ENCODE results near the gene PATZ1. TPM values are rescaled to one million over a fixed set of nuclear protein-coding genes. Genes with fewer than 3 reads are reported as not detected.
A peak's percentile ranks its signal among the peaks of the same experiment; 100 is the strongest.

PATZ1 gene
- total RNA-seq, 1 experiment from 2014 or later, result 58.5 TPM

DNA sequence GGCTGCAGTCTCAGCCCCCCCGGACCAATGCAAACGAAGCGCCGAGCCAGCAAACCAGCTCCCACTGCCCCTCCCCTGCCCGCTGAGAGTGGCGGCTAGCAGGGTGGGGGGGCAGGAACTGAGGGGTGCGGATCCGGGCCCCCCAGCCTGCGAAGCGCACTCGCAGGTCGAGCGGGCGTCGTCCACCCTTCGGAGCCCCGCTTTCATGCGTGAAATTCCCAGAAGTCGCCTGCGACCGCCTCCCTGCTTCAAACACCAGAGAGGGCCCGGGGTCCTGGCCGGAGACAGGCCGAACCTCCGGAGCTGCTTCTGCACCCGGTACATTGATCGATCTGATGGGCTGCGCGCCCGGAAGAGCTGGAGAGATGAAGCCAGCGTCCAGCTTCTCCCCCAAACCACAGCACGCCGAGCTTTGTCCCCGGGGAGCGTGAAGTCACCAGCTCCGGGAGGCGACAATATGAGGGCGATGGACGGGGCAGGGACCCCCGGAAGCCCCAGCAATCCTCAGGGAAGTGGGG, 646 bp upstream of the PATZ1 start:
- Histone ChIP-seq H3K4me1 (ENCODE audit: insufficient read depth, low read length, poor library complexity, severe bottlenecking) (peaks cover 32% of the 10 kb centered on the region), H3K36me3 (ENCODE audit: insufficient read depth, low read length, poor library complexity, severe bottlenecking) (peaks cover 10% of the 10 kb centered on the region), H3K4me3 (ENCODE audit: low read depth, low read length, poor library complexity, severe bottlenecking) (peak overlapping the region; percentile 64), H3K9me3 (ENCODE audit: low read depth, low read length, poor library complexity, severe bottlenecking) (no peaks in the 10 kb centered on the region), H3K27ac (ENCODE audit: low read depth, low read length, poor library complexity, severe bottlenecking) (peak overlapping the region; percentile 90), H3K27me3 (replicated peaks; ENCODE audit: insufficient read depth, low read depth, low read length, poor library complexity) (no peaks in the 10 kb centered on the region)
- intact Hi-C loops (cut with micrococcal nuclease; ENCODE audit: unreplicated experiment), result loop anchor here (1.0 kb wide), 1 partner anchor 53 kb away; the partner anchor contains the start of gene DRG1
- TF ChIP-seq, protein P1, sequence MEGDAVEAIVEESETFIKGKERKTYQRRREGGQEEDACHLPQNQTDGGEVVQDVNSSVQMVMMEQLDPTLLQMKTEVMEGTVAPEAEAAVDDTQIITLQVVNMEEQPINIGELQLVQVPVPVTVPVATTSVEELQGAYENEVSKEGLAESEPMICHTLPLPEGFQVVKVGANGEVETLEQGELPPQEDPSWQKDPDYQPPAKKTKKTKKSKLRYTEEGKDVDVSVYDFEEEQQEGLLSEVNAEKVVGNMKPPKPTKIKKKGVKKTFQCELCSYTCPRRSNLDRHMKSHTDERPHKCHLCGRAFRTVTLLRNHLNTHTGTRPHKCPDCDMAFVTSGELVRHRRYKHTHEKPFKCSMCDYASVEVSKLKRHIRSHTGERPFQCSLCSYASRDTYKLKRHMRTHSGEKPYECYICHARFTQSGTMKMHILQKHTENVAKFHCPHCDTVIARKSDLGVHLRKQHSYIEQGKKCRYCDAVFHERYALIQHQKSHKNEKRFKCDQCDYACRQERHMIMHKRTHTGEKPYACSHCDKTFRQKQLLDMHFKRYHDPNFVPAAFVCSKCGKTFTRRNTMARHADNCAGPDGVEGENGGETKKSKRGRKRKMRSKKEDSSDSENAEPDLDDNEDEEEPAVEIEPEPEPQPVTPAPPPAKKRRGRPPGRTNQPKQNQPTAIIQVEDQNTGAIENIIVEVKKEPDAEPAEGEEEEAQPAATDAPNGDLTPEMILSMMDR (conservative IDR thresholded peaks at IDR 0.05; ENCODE audit: low read depth, low read length), result no peak
- no peak for TF ChIP-seq EZH2 (IDR thresholded peaks at IDR 0.05; ENCODE audit: borderline replicate concordance, low read depth, low read length, poor library complexity, severe bottlenecking)
- peak; percentile 69 for DNase-seq (ENCODE audit: low spot score)
- ChIA-PET POLR2A (ENCODE audit: low non-redundant PET) (interaction anchor here (1.3 kb wide), 1 partner anchor 56 kb away, joined by 4 read pairs; no protein-coding TSS in a partner anchor), CTCF (no interaction called here)
- BruUV-seq (replicated peaks), result no TSS peak

GRCh38 chr22:31345331-31346254, 553 bp downstream of the PATZ1 start:
- ChIA-PET POLR2A (ENCODE audit: low non-redundant PET) (interaction anchor here (0.6 to 1.3 kb wide), 2 partner anchors 54 to 55 kb away, joined by 4 read pairs; partner anchors contain the start of gene DRG1), CTCF (interaction anchor here (0.6 kb wide), 1 partner anchor 471 kb away, joined by 8 read pairs; no protein-coding TSS in a partner anchor)
- peaks cover 32% of the 10 kb centered on the region for H3K4me1 ChIP-seq (ENCODE audit: insufficient read depth, low read length, poor library complexity, severe bottlenecking)
- DNase-seq (ENCODE audit: low spot score), result peak; percentile 96
- TSS peak; percentile 51 for BruUV-seq (replicated peaks)
- H3K27me3 ChIP-seq (replicated peaks; ENCODE audit: insufficient read depth, low read depth, low read length, poor library complexity), result no peaks in the 10 kb centered on the region
- peak overlapping the region; percentile 90 for H3K27ac ChIP-seq (ENCODE audit: low read depth, low read length, poor library complexity, severe bottlenecking)
- TF ChIP-seq EZH2 (IDR thresholded peaks at IDR 0.05; ENCODE audit: borderline replicate concordance, low read depth, low read length, poor library complexity, severe bottlenecking), result no peak
- TF ChIP-seq, protein P1 (conservative IDR thresholded peaks at IDR 0.05; ENCODE audit: low read depth, low read length), result peak; percentile 83
- H3K4me3 ChIP-seq (ENCODE audit: low read depth, low read length, poor library complexity, severe bottlenecking), result peak overlapping the region; percentile 64
- peaks cover 21% of the 10 kb centered on the region for H3K36me3 ChIP-seq (ENCODE audit: insufficient read depth, low read length, poor library complexity, severe bottlenecking)
- intact Hi-C loops (cut with micrococcal nuclease; ENCODE audit: unreplicated experiment), result no loop called here
- no peaks in the 10 kb centered on the region for H3K9me3 ChIP-seq (ENCODE audit: low read depth, low read length, poor library complexity, severe bottlenecking)

- CTCF ChIA-PET, result no interaction called here
- DNase-seq (ENCODE audit: low spot score), result peak; percentile 19
These were observed 1.4 kb downstream of the PATZ1 start for GRCh38 chr22:31344578-31345330.

More at GRCh38 chr22:31344578-31345330, 1.4 kb downstream of the PATZ1 start:
- intact Hi-C loops (cut with micrococcal nuclease; ENCODE audit: unreplicated experiment), result no loop called here
- TF ChIP-seq, protein P1 (conservative IDR thresholded peaks at IDR 0.05; ENCODE audit: low read depth, low read length), result no peak
- no peak for TF ChIP-seq EZH2 (IDR thresholded peaks at IDR 0.05; ENCODE audit: borderline replicate concordance, low read depth, low read length, poor library complexity, severe bottlenecking)
- BruUV-seq (replicated peaks), result no TSS peak
- peak overlapping the region; percentile 64 for H3K4me3 ChIP-seq (ENCODE audit: low read depth, low read length, poor library complexity, severe bottlenecking)
- POLR2A ChIA-PET (ENCODE audit: low non-redundant PET), result no interaction called here
- no peaks in the 10 kb centered on the region for H3K9me3 ChIP-seq (ENCODE audit: low read depth, low read length, poor library complexity, severe bottlenecking)
- H3K36me3 ChIP-seq (ENCODE audit: insufficient read depth, low read length, poor library complexity, severe bottlenecking), result peaks cover 23% of the 10 kb centered on the region
- H3K27me3 ChIP-seq (replicated peaks; ENCODE audit: insufficient read depth, low read depth, low read length, poor library complexity), result no peaks in the 10 kb centered on the region
- peak overlapping the region; percentile 90 for H3K27ac ChIP-seq (ENCODE audit: low read depth, low read length, poor library complexity, severe bottlenecking)
- H3K4me1 ChIP-seq (ENCODE audit: insufficient read depth, low read length, poor library complexity, severe bottlenecking), result peaks cover 32% of the 10 kb centered on the region

All from A673 (cell line).